ENCODE measurements around the gene DMAC2L. TPM values are rescaled to one million over a fixed set of nuclear protein-coding genes. Genes with fewer than 3 reads are reported as not detected.

Gene DMAC2L
- total and polyA plus RNA-seq, 2 experiments from 2014 or later, result 7.8 to 12.3 TPM

GRCh38 chr14:50321009-50321660, 9.0 kb downstream of the DMAC2L start:
- Histone ChIP-seq H3K9ac (peak overlapping the region; percentile 66), H3K36me3 (ENCODE audit: low read depth) (no peaks in the 10 kb centered on the region; the same call in 1 of the 2 replicates), H3K9me2 (ENCODE audit: insufficient read depth) (no peaks in the 10 kb centered on the region), H3K79me2 (ENCODE audit: insufficient read depth) (peaks cover 18% of the 10 kb centered on the region), H4K20me1 (ENCODE audit: insufficient read depth) (no peaks in the 10 kb centered on the region), H3K4me1 (ENCODE audit: insufficient read depth) (peaks cover 23% of the 10 kb centered on the region), H3K9me3 (ENCODE audit: low read depth) (no peaks in the 10 kb centered on the region), H3F3A (ENCODE audit: insufficient read depth) (peaks cover 17% of the 10 kb centered on the region), H3K4me2 (ENCODE audit: unreplicated experiment) (peak overlapping the region; percentile 85), H3K27ac (peak overlapping the region; percentile 80), H3K27me3 (replicated peaks; ENCODE audit: insufficient read depth) (no peaks in the 10 kb centered on the region), H2AFZ (peak overlapping the region; percentile 68), H3K4me3 (peak overlapping the region; percentile 59)
- TF ChIP-seq EZH2phosphoT487 (IDR thresholded peaks at IDR 0.05; ENCODE audit: insufficient read depth, low read depth) (no peak), EZH2 (IDR thresholded peaks at IDR 0.05; ENCODE audit: insufficient read depth, poor library complexity, severe bottlenecking) (no peak)
- peak; percentile 93 for DNase-seq
- 1 to 2% methylated on average over 9 of the region's 9 CpGs for WGBS, 2 experiments (ENCODE audit: low coverage in 1 of 2, low lambda C conversion rate in 2 of 2, missing lambda C conversion rate in 2 of 2)
- in situ Hi-C loops (cut with MboI), result loop anchor here (10.0 kb wide), 1 partner anchor 214 kb away; the partner anchor contains the start of gene MAP4K5

GRCh38 chr14:50331596-50331995, 19.5 kb downstream of the DMAC2L start:
- peaks cover 29% of the 10 kb centered on the region for H3F3A ChIP-seq (ENCODE audit: insufficient read depth)
- H3K27ac ChIP-seq, result no peak overlapping the region
- no peak for DNase-seq
- H3K9me2 ChIP-seq (ENCODE audit: insufficient read depth), result no peaks in the 10 kb centered on the region
- TF ChIP-seq EZH2 (IDR thresholded peaks at IDR 0.05; ENCODE audit: insufficient read depth, poor library complexity, severe bottlenecking) (no peak), EZH2phosphoT487 (IDR thresholded peaks at IDR 0.05; ENCODE audit: insufficient read depth, low read depth) (no peak)
- H2AFZ ChIP-seq, result no peak overlapping the region
- peaks cover 23% of the 10 kb centered on the region for H3K4me1 ChIP-seq (ENCODE audit: insufficient read depth)
- in situ Hi-C loops (cut with MboI), result loop anchor here (25.0 kb wide), 1 partner anchor 431 kb away; no protein-coding TSS in a partner anchor
- H3K27me3 ChIP-seq (replicated peaks; ENCODE audit: insufficient read depth), result no peaks in the 10 kb centered on the region
- no peak overlapping the region for H3K9ac ChIP-seq
- H3K79me2 ChIP-seq (ENCODE audit: insufficient read depth), result no peaks in the 10 kb centered on the region
- no peaks in the 10 kb centered on the region for H3K36me3 ChIP-seq (ENCODE audit: low read depth)
- no peak overlapping the region for H3K4me2 ChIP-seq (ENCODE audit: unreplicated experiment)
- H4K20me1 ChIP-seq (ENCODE audit: insufficient read depth), result no peaks in the 10 kb centered on the region
- H3K9me3 ChIP-seq (ENCODE audit: low read depth), result no peaks in the 10 kb centered on the region
- H3K4me3 ChIP-seq, result no peak overlapping the region

- Histone ChIP-seq H2AFZ (no peak overlapping the region), H3K27me3 (replicated peaks; ENCODE audit: insufficient read depth) (no peaks in the 10 kb centered on the region), H3K9me2 (ENCODE audit: insufficient read depth) (no peaks in the 10 kb centered on the region), H3K4me1 (ENCODE audit: insufficient read depth) (peaks cover 23% of the 10 kb centered on the region), H3F3A (ENCODE audit: insufficient read depth) (peaks cover 29% of the 10 kb centered on the region), H4K20me1 (ENCODE audit: insufficient read depth) (no peaks in the 10 kb centered on the region), H3K9ac (no peak overlapping the region), H3K4me2 (ENCODE audit: unreplicated experiment) (no peak overlapping the region), H3K79me2 (ENCODE audit: insufficient read depth) (no peaks in the 10 kb centered on the region), H3K27ac (peak overlapping the region; percentile 43), H3K36me3 (ENCODE audit: low read depth) (no peaks in the 10 kb centered on the region), H3K4me3 (no peak overlapping the region), H3K9me3 (ENCODE audit: low read depth) (no peaks in the 10 kb centered on the region)
- in situ Hi-C loops (cut with MboI), result loop anchor here (25.0 kb wide), 1 partner anchor 429 kb away; no protein-coding TSS in a partner anchor
- TF ChIP-seq EZH2phosphoT487 (IDR thresholded peaks at IDR 0.05; ENCODE audit: insufficient read depth, low read depth), result peak; percentile 85
- TF ChIP-seq EZH2 (IDR thresholded peaks at IDR 0.05; ENCODE audit: insufficient read depth, poor library complexity, severe bottlenecking), result no peak
- 2 to 4% methylated on average over 3 of the region's 3 CpGs for WGBS, 2 experiments (ENCODE audit: low coverage in 1 of 2, low lambda C conversion rate in 2 of 2, missing lambda C conversion rate in 2 of 2)
- peak; percentile 90 for DNase-seq
Measured at GRCh38 chr14:50333014-50333509, 20.9 kb downstream of the DMAC2L start.

DNA sequence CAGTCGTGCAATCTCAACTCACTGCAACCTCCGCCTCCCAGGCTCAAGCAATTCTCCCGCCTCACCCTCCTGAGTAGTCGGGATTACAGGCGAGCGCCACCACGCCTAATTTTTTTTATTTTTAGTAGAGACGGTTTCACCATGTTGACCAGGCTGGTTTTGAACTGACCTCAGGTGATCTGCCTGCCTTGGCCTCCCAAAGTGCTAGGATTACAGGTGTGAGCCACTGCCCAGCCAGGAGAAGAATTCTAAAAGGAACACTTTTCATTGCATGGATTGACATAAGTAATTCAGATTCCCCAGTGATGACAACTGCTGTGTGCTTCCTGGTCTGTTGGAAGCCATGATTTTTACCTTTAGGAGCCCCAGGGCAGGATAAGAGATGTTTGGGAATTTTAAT, 22.1 kb downstream of the DMAC2L start:
- Histone ChIP-seq H4K20me1 (ENCODE audit: insufficient read depth) (no peaks in the 10 kb centered on the region), H2AFZ (no peak overlapping the region), H3K79me2 (ENCODE audit: insufficient read depth) (no peaks in the 10 kb centered on the region), H3K27me3 (replicated peaks; ENCODE audit: insufficient read depth) (no peaks in the 10 kb centered on the region), H3K4me3 (no peak overlapping the region), H3K27ac (no peak overlapping the region), H3K9me2 (ENCODE audit: insufficient read depth) (no peaks in the 10 kb centered on the region), H3K36me3 (ENCODE audit: low read depth) (no peaks in the 10 kb centered on the region), H3K4me1 (ENCODE audit: insufficient read depth) (peaks cover 23% of the 10 kb centered on the region), H3K9ac (no peak overlapping the region), H3K4me2 (ENCODE audit: unreplicated experiment) (no peak overlapping the region), H3K9me3 (ENCODE audit: low read depth) (no peaks in the 10 kb centered on the region), H3F3A (ENCODE audit: insufficient read depth) (peaks cover 29% of the 10 kb centered on the region)
- in situ Hi-C loops (cut with MboI), result loop anchor here (25.0 kb wide), 1 partner anchor 428 kb away; no protein-coding TSS in a partner anchor
- TF ChIP-seq EZH2 (IDR thresholded peaks at IDR 0.05; ENCODE audit: insufficient read depth, poor library complexity, severe bottlenecking) (no peak), EZH2phosphoT487 (IDR thresholded peaks at IDR 0.05; ENCODE audit: insufficient read depth, low read depth) (no peak)
- WGBS, 2 experiments (ENCODE audit: low coverage in 1 of 2, low lambda C conversion rate in 2 of 2, missing lambda C conversion rate in 2 of 2), result 97 to 98% methylated on average over 8 of the region's 8 CpGs
- DNase-seq, result no peak
